CD4-positive, alpha-beta T cell treated with Interferon alpha-2 for 1 hour (primary cell): Measurements from ENCODE around the gene TRIP6.

Experiments
- DNase-seq, 2 donors: peaks; one replicate each; pipeline ENCODE4 v3.0.0-alpha.2; 2020 to 2022

TRIP6 gene

GRCh38 chr7:100867040-100867775, at the start of gene TRIP6:
TRIP6 (plus strand) TSS chr7:100867387; CDS start chr7:100867498, 111 bp downstream.
- DNase-seq = peak; percentile 33 to 59

- no peak for DNase-seq
Observed at GRCh38 chr7:100818366-100818765, 48.8 kb upstream of the TRIP6 start.

GRCh38 chr7:100818825-100819224, 48.4 kb upstream of the TRIP6 start:
- no peak for DNase-seq

GRCh38 chr7:100819586-100819985, 47.6 kb upstream of the TRIP6 start:
- DNase-seq = no peak

GRCh38 chr7:100822236-100823139, 44.7 kb upstream of the TRIP6 start:
- no peak for DNase-seq

- no peak for DNase-seq
Observed at GRCh38 chr7:100823140-100823525, 44.1 kb upstream of the TRIP6 start.

- no peak for DNase-seq
Observed at GRCh38 chr7:100823534-100823933, 43.7 kb upstream of the TRIP6 start.

GRCh38 chr7:100824499-100825214, 42.5 kb upstream of the TRIP6 start:
- no peak for DNase-seq

GRCh38 chr7:100825215-100825671, 41.9 kb upstream of the TRIP6 start:
- no peak for DNase-seq

GRCh38 chr7:100825751-100826513, 41.3 kb upstream of the TRIP6 start:
- no peak for DNase-seq

GRCh38 chr7:100826514-100827329, 40.5 kb upstream of the TRIP6 start:
- DNase-seq = no peak

- no peak for DNase-seq
Observed at GRCh38 chr7:100827330-100828226, 39.6 kb upstream of the TRIP6 start, which contains the start of gene EPHB4. EPHB4 (minus strand) TSS chr7:100827523; CDS start chr7:100827030, 493 bp downstream.

GRCh38 chr7:100829150-100829716, 38.0 kb upstream of the TRIP6 start:
- DNase-seq = no peak

GRCh38 chr7:100830396-100830795, 36.8 kb upstream of the TRIP6 start:
- DNase-seq = no peak

- no peak for DNase-seq
Observed at GRCh38 chr7:100832281-100832633, 34.9 kb upstream of the TRIP6 start.

- DNase-seq = no peak
Observed at GRCh38 chr7:100835903-100836811, 31.0 kb upstream of the TRIP6 start.

- DNase-seq = no peak
Observed at GRCh38 chr7:100836812-100837098, 30.4 kb upstream of the TRIP6 start.

- DNase-seq = peak; percentile 79 to 80
Observed at GRCh38 chr7:100837099-100837836, 29.9 kb upstream of the TRIP6 start.
